Esophagus (tissue), 2 donors: ENCODE measurements around the gene MAB21L2. TPM values are rescaled to one million over a fixed set of nuclear protein-coding genes. Genes with fewer than 3 reads are reported as not detected.

Experiments
- H3K27ac ChIP-seq, 2 donors: one replicate each; pipeline ENCODE4 v1.5.1; 2013; ENCODE audit warnings: low read depth in 2 of 2, mild to moderate bottlenecking in 2 of 2, inconsistent platforms in 1 of 2, low read length in 1 of 2, moderate library complexity in 1 of 2
- H3K27me3 ChIP-seq, 2 donors: one replicate each; pipeline ENCODE4 v1.6.1; 2013; ENCODE audit warnings: low read length in 2 of 2, control low read depth in 1 of 2, mild to moderate bottlenecking in 1 of 2; ENCODE audit not compliant: insufficient read depth in 2 of 2, control insufficient read depth in 1 of 2
- H3K36me3 ChIP-seq, 2 donors: one replicate each; pipeline ENCODE4 v1.6.1; 2013; ENCODE audit warnings: low read length in 1 of 2; ENCODE audit not compliant: control insufficient read depth in 2 of 2, insufficient read depth in 2 of 2
- H3K4me1 ChIP-seq, 2 donors: one replicate each; pipeline ENCODE4 v1.6.1; 2013; ENCODE audit warnings: low read length in 1 of 2; ENCODE audit not compliant: control insufficient read depth in 2 of 2, insufficient read depth in 2 of 2
- H3K4me3 ChIP-seq, 2 donors: one replicate each; pipeline ENCODE4 v1.5.1; 2013; ENCODE audit warnings: low read length in 2 of 2, mild to moderate bottlenecking in 2 of 2, low read depth in 1 of 2, moderate library complexity in 1 of 2
- H3K9me3 ChIP-seq, 2 donors: one replicate each; pipeline ENCODE4 v1.6.1; 2013; ENCODE audit warnings: mild to moderate bottlenecking in 2 of 2, low read depth in 1 of 2, low read length in 1 of 2, moderate library complexity in 1 of 2; ENCODE audit not compliant: control insufficient read depth in 2 of 2, insufficient read depth in 1 of 2
- WGBS, 2 donors: extraction: QIAGEN DNeasy Blood & Tissue Kit; methylation state at CpG; one replicate each; pipeline ENCODE4 v1.1.7; 2013; 5-methylcytosine and 5-hydroxymethylcytosine counted together
- polyA plus RNA-seq, 2 donors: library from polyadenylated mRNA; stranded (reverse); fragments of 200-250 nt; gene quantifications; one replicate each; pipeline ENCODE4 v1.2.3, GENCODE V29; 2013
- donor health status: healthy with polysubstance abuse.
- donor health status: Bipolar disorder and iron deficiency.

Gene MAB21L2
- polyA plus RNA-seq, 2 donors, result 0.49 to 0.73 TPM

GRCh38 chr4:150582873-150583286 lies 929 bp downstream of the MAB21L2 start:
- no peak overlapping the region for H3K27ac ChIP-seq
- peaks cover 8 to 17% of the 10 kb centered on the region in 2 donors for H3K9me3 ChIP-seq
- WGBS, 2 donors, result 79 to 84% methylated on average over 32 of the region's 32 CpGs
- no peaks in the 10 kb centered on the region for H3K4me1 ChIP-seq
- H3K27me3 ChIP-seq, result no peaks in the 10 kb centered on the region
- H3K36me3 ChIP-seq, result peaks cover 7 to 19% of the 10 kb centered on the region in 2 donors
- H3K4me3 ChIP-seq, result peak overlapping the region; percentile 18 to 21

- no peak overlapping the region for H3K27ac ChIP-seq
- WGBS, 2 donors, result 65 to 69% methylated on average over 66 of the region's 66 CpGs
- peaks cover 8 to 17% of the 10 kb centered on the region in 2 donors for H3K9me3 ChIP-seq
- H3K4me1 ChIP-seq, result no peaks in the 10 kb centered on the region
- H3K36me3 ChIP-seq, result peaks cover 7 to 19% of the 10 kb centered on the region in 2 donors
- peak overlapping the region in 1 of 2 donors; percentile 0 for H3K4me3 ChIP-seq
- H3K27me3 ChIP-seq, result no peaks in the 10 kb centered on the region
Measured at GRCh38 chr4:150583287-150584110, 1.5 kb downstream of the MAB21L2 start.

GRCh38 chr4:150584111-150584915 lies 2.4 kb downstream of the MAB21L2 start:
- Histone ChIP-seq H3K27me3 (no peaks in the 10 kb centered on the region), H3K36me3 (peaks cover 7 to 21% of the 10 kb centered on the region in 2 donors), H3K4me1 (no peaks in the 10 kb centered on the region), H3K27ac (no peak overlapping the region), H3K9me3 (peaks cover 8 to 17% of the 10 kb centered on the region in 2 donors), H3K4me3 (peak overlapping the region in 1 of 2 donors; percentile 0)
- WGBS, 2 donors, result 83 to 84% methylated on average over 11 of the region's 11 CpGs

- Histone ChIP-seq H3K9me3 (peaks cover 8 to 12% of the 10 kb centered on the region in 2 donors), H3K27ac (no peak overlapping the region), H3K36me3 (peaks cover 7 to 18% of the 10 kb centered on the region in 2 donors), H3K27me3 (no peaks in the 10 kb centered on the region), H3K4me3 (no peak overlapping the region), H3K4me1 (no peaks in the 10 kb centered on the region)
- 98 to 100% methylated on average over 1 of the region's 1 CpG for WGBS, 2 donors
Measured at GRCh38 chr4:150585611-150586010, 3.7 kb downstream of the MAB21L2 start.

- H3K4me3 ChIP-seq, result no peak overlapping the region
- peaks cover 7 to 18% of the 10 kb centered on the region in 2 donors for H3K36me3 ChIP-seq
- peaks cover 8 to 12% of the 10 kb centered on the region in 2 donors for H3K9me3 ChIP-seq
- no peaks in the 10 kb centered on the region for H3K4me1 ChIP-seq
- no peak overlapping the region for H3K27ac ChIP-seq
- H3K27me3 ChIP-seq, result no peaks in the 10 kb centered on the region
Measured at GRCh38 chr4:150586162-150586810, 4.3 kb downstream of the MAB21L2 start.

GRCh38 chr4:150588316-150588715 lies 6.4 kb downstream of the MAB21L2 start:
- Histone ChIP-seq H3K36me3 (peaks cover 3 to 7% of the 10 kb centered on the region in 2 donors), H3K27ac (no peak overlapping the region)
- 89 to 97% methylated on average over 1 of the region's 1 CpG for WGBS, 2 donors

GRCh38 chr4:150589157-150589556 lies 7.2 kb downstream of the MAB21L2 start:
- Histone ChIP-seq H3K4me3 (no peak overlapping the region), H3K4me1 (no peaks in the 10 kb centered on the region), H3K9me3 (no peaks in the 10 kb centered on the region), H3K27ac (no peak overlapping the region), H3K27me3 (no peaks in the 10 kb centered on the region), H3K36me3 (peaks cover 0 to 2% of the 10 kb centered on the region in 2 donors)
- WGBS, 2 donors, result 79% methylated on average over 2 of the region's 2 CpGs

More at GRCh38 chr4:150588316-150588715, 6.4 kb downstream of the MAB21L2 start:
- Histone ChIP-seq H3K27me3 (no peaks in the 10 kb centered on the region), H3K4me1 (no peaks in the 10 kb centered on the region), H3K4me3 (no peak overlapping the region), H3K9me3 (peaks cover 3 to 6% of the 10 kb centered on the region in 2 donors)

- WGBS, 2 donors, result 95 to 97% methylated on average over 5 of the region's 5 CpGs
- H3K27ac ChIP-seq, result no peak overlapping the region
- peaks cover 0 to 2% of the 10 kb centered on the region in 2 donors for H3K36me3 ChIP-seq
- no peaks in the 10 kb centered on the region for H3K4me1 ChIP-seq
- H3K27me3 ChIP-seq, result no peaks in the 10 kb centered on the region
- no peaks in the 10 kb centered on the region for H3K9me3 ChIP-seq
- no peak overlapping the region for H3K4me3 ChIP-seq
Measured at GRCh38 chr4:150590631-150591030, 8.7 kb downstream of the MAB21L2 start.

- no peak overlapping the region for H3K4me3 ChIP-seq
- H3K36me3 ChIP-seq, result peaks cover 0 to 2% of the 10 kb centered on the region in 2 donors
- H3K4me1 ChIP-seq, result no peaks in the 10 kb centered on the region
- H3K27me3 ChIP-seq, result no peaks in the 10 kb centered on the region
- WGBS, 2 donors, result 76 to 81% methylated on average over 5 of the region's 5 CpGs
- no peaks in the 10 kb centered on the region for H3K9me3 ChIP-seq
- no peak overlapping the region for H3K27ac ChIP-seq
Measured at GRCh38 chr4:150591406-150591805, 9.5 kb downstream of the MAB21L2 start.
